Erythroblast (primary cell): ENCODE data around the gene CLEC3B.

Experiments
- GATA1 ChIP-seq: IDR thresholded peaks from 2 replicates; pipeline ENCODE4 v1.6.1; 2011; ENCODE audit warnings: low read depth, mild to moderate bottlenecking, control low read depth, low read length, moderate library complexity
- POLR2A ChIP-seq: IDR thresholded peaks from 2 replicates; pipeline ENCODE4 v1.6.1; 2011; ENCODE audit warnings: mild to moderate bottlenecking, low read length

DNA sequence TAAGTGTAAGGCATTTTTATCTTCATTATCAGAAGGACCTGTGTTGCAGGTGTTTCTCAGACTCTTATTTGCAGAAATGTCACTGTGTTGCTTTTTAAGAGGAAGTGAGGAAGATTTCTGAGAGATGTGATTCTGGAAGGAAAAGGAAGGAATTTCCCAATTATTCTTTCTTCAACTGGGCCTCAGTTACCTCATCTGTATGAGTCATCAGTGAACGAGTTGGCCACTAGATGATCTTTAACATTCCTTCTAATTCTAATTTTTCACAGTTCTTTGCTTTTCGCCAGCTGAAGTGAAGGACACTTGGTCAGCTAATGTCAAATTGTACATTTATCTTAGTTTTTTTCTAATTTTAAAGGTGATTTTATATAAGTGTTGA is 28.9 kb downstream of the CLEC3B start:
- TF ChIP-seq POLR2A (no peak), GATA1 (no peak)
